Germinal center (tissue), 1 donor: ENCODE measurements around the gene TUBE1.
"Not testable (repeated sequence)": the region's sequence is repeated elsewhere in the genome, so short reads cannot be mapped to it uniquely, and the experiment has no call there.

ENCODE experiments used
- DNase-seq: peaks from one replicate; pipeline ENCODE4 v3.0.0; 2012; ENCODE audit warnings: mixed read lengths, low spot score

The TUBE1 gene

GRCh38 chr6:112087136-112087911 lies at the start of gene TUBE1, which contains the start of gene FAM229B:
TUBE1 (minus strand) TSS chr6:112087482; CDS start chr6:112087434, 48 bp downstream.
FAM229B (plus strand) TSS chr6:112087591; CDS start chr6:112099284, 11,693 bp downstream.
- DNase-seq = peak; percentile 80

- no peak for DNase-seq
Observed at GRCh38 chr6:112130878-112131277, 43.6 kb upstream of the TUBE1 start.

- no peak for DNase-seq
Observed at GRCh38 chr6:112128208-112128607, 40.9 kb upstream of the TUBE1 start.

GRCh38 chr6:112123982-112124381 lies 36.7 kb upstream of the TUBE1 start:
- no peak for DNase-seq

DNA sequence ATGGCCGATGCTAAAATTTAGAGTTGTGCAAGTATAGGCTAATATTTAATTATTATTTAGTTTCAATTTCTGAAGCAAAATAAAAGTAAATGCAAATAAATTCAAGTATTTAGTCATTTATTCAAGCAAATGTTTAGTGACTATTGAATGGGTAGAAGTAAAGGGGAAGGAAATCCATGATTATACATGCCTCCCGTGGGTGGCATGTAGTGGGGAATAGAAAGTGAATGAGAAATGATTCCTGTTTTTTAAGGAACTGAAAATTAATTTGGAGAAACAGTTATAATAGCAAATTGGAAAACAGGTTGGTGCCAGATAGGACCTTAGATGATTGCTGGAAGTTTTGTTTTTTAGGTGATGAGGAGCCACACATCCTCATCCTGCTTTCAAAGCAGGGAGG lies 35.5 kb upstream of the TUBE1 start:
- DNase-seq = no peak

GRCh38 chr6:112118034-112118433 lies 30.8 kb upstream of the TUBE1 start:
- DNase-seq = no peak

GRCh38 chr6:112117554-112117953 lies 30.3 kb upstream of the TUBE1 start:
- no peak for DNase-seq

- DNase-seq = no peak
Observed at GRCh38 chr6:112116221-112116620, 28.9 kb upstream of the TUBE1 start.

GRCh38 chr6:112114577-112115223 lies 27.4 kb upstream of the TUBE1 start:
- no peak for DNase-seq

- no peak for DNase-seq
Observed at GRCh38 chr6:112113918-112114317, 26.6 kb upstream of the TUBE1 start.

- no peak for DNase-seq
Observed at GRCh38 chr6:112113431-112113830, 26.1 kb upstream of the TUBE1 start.

DNA sequence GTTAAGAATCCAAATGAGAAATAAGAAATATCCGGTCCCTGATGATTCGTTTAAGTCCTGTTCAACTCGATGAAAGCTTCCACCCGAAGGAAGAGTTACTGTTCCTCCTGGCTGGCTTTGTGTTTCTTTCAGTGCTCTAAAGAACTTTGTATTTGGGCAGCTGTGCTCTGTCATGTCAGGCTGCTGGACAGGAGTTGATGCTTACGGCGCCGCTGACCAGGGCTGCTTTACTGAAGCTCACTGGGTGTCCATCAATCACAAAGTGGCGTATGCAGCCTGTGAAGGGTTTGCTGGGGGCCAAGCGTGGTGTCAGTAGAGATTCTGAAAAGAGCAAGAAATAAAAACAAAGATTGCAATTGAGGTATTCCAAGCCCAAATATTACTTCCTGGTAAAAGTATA lies 22.0 kb upstream of the TUBE1 start:
- no peak for DNase-seq

DNA sequence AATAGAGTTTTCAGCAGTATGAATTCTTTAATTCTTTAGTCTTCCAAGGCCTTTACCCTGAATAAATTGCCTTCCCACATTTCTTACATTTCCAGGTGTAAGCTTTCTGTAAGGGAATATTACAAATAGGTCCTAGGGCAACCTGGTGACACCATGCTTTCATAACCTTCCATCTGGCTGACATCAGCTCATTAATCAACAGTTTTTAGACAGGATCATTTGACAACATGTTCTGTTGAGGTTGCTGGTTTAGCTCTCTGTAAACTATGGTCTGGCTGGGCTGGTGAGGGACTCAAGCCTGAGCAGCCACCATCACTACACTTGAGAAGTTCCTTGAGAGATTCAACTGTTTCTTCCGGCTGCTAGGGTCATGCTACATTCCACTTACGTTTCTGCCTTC lies 19.3 kb upstream of the TUBE1 start:
- no peak for DNase-seq

DNA sequence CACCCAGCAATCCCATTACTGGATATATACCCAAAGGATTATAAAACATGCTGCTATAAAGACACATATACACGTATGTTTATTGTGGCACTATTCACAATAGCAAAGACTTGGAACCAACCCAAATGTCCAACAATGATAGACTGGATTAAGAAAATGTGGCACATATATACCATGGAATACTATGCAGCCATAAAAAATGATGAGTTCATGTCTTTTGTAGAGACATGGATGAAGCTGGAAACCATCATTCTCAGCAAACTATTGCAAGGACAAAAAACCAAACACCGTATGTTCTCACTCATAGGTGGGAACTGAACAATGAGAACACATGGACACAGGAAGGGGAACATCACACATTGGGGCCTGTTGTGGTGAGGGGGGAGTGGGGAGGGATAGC lies 18.7 kb upstream of the TUBE1 start:
- not testable (repeated sequence) for DNase-seq

DNA sequence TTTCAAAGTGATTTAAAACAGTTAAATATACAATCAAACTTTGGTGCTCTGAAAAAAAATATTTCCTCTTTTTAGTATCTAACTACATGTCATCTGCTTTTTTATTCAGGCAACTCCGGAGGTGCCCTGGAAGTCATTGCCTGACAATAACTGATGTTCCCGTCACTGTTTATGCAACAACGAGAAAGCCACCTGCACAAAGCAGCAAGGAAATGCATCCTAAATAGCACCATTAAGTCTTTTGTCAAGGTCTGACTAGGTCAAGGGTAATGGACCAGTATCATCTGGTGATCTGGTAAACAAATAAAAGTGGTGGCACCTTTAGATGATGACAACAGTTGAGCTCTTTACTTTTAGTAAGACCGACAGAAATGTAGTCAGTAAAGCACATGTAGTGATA lies 13.3 kb upstream of the TUBE1 start:
- no peak for DNase-seq

DNA sequence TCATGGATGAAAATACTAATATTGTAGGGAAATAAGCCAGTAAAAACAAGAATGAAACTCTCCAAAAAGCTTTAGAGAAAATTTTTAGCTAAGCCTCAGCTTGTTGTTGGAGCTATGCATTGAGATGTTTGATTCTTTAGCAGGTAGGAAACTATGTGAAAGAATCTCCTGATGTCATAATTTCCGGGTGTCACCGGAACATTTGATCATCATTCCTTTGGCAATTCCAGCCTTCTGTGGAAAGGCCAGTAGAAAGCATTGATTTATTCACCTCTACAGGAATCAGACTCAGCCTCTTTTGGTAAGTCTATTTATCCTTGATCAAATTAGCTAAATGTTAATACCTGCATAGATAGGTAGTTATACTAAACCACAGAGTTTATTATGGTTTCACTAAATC lies 9.6 kb upstream of the TUBE1 start:
- DNase-seq = no peak

DNA sequence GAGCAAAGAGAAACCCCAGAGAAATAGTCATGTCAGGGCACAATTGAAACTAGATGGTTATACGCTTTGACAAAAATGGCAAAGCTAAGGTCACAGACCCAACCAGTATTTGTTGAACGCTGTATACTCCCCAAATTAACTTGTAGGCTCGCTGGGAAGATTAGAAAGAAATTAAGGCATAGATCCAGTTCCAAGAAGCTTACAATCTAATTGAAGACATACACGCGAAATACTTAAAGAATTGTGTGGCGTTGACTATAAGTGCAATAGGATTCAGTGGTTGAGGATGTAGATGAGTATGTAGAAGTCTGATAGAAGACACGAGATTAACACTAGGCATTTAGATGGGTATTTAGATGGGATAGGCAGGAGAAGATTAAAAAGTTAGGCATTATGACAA lies 634 bp upstream of the TUBE1 start:
- no peak for DNase-seq

DNA sequence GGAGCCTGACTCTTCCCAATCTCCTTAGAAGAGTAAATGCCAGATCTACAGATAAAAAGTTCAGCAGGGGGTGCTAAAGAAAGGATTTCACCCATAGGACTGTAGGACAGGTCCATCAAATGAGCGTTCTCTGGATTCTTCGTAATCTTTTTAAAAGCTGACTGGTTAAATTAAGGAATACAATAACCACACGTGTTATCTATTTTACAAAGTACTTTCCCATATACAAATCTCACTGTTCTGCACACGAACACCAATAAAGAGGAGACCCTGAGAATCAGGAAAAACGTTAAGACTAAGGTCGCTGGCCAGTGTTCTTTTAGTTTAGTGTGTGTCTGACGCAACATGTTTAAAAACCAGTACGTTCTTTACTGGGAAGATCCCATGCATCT lies 542 bp downstream of the TUBE1 start:
- peak; percentile 49 for DNase-seq

- DNase-seq = no peak
Observed at GRCh38 chr6:112085286-112086065, 1.8 kb downstream of the TUBE1 start.

DNA sequence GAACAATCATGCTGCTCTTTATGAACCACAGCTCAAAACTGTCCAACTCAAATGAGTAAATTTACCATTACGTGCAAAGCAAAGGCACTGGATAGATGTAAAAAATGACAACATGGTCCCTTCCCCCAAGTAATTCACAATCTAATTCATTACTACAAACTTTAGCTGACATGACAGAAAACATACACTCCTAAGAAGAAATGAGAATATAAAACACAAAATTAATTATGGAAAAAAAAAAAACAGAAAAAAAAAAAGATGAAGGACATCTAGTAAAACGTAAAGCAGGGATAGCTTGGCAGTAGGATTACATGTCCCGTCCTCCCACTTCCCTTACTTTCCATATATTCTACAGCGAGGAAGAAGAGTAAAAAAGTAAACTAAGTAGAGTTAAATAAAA lies 5.7 kb downstream of the TUBE1 start:
- no peak for DNase-seq

- no peak for DNase-seq
Observed at GRCh38 chr6:112066606-112067005, 20.7 kb downstream of the TUBE1 start.

GRCh38 chr6:112065426-112065986 lies 21.8 kb downstream of the TUBE1 start:
- DNase-seq = no peak

DNA sequence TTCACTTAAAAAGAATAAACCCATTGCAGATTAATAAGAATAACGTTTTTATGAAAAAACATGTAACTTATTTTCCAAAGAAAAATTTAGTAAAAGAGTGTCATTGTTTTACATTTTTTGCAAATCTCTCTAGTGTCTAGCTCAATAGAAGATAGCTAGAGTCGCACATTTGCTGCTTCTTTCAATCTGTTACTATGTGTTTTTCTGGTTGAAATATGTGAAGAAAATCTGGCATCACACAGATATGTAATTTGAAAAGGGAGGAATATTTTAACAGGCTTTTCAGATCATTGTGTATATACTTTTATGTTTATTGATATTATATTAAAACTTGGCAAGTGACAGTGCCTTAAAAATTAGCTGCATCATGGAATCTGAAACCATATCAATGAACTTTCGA lies 24.3 kb downstream of the TUBE1 start:
- DNase-seq = no peak
